GM18507 (cell line): ENCODE results near the gene PML.

ENCODE experiments used
- DNase-seq: peaks from one replicate; pipeline ENCODE4 v3.0.0; 2011; ENCODE audit warnings: low read depth; ENCODE audit not compliant: insufficient read length; ENCODE audit errors: extremely low spot score
- FAIRE-seq: peaks from 2 replicates; lab custom pipeline; 2011; peaks lifted over from hg19 to GRCh38; lab: Jason Lieb, UNC

Gene PML

DNA sequence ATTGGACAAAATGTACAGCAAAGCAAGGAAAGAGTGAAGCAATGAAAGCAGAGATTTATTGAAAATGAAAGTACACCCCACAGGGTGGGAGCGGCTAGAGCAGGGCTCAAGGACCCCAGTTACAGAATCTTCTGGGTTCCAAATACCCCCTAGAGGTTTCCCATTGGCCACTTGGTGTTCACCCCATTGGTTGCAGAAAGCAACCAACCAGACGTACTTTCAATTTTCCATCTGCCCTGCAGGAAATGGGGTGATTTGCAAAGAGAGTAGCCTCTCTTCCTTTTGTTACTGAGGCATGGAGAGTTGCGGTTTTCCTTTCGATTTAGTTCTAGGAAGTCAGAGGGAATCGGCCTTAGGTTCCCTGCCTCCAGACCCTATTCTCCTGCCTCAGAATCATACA, 2.4 kb downstream of the PML start:
- DNase-seq: no peak
- peak; percentile 85 for FAIRE-seq

DNA sequence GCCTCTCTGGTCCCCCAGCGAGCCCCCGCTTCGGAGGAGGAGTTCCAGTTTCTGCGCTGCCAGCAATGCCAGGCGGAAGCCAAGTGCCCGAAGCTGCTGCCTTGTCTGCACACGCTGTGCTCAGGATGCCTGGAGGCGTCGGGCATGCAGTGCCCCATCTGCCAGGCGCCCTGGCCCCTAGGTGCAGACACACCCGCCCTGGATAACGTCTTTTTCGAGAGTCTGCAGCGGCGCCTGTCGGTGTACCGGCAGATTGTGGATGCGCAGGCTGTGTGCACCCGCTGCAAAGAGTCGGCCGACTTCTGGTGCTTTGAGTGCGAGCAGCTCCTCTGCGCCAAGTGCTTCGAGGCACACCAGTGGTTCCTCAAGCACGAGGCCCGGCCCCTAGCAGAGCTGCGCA, 3.5 kb downstream of the PML start:
- FAIRE-seq (no peak), DNase-seq (no peak)

DNA sequence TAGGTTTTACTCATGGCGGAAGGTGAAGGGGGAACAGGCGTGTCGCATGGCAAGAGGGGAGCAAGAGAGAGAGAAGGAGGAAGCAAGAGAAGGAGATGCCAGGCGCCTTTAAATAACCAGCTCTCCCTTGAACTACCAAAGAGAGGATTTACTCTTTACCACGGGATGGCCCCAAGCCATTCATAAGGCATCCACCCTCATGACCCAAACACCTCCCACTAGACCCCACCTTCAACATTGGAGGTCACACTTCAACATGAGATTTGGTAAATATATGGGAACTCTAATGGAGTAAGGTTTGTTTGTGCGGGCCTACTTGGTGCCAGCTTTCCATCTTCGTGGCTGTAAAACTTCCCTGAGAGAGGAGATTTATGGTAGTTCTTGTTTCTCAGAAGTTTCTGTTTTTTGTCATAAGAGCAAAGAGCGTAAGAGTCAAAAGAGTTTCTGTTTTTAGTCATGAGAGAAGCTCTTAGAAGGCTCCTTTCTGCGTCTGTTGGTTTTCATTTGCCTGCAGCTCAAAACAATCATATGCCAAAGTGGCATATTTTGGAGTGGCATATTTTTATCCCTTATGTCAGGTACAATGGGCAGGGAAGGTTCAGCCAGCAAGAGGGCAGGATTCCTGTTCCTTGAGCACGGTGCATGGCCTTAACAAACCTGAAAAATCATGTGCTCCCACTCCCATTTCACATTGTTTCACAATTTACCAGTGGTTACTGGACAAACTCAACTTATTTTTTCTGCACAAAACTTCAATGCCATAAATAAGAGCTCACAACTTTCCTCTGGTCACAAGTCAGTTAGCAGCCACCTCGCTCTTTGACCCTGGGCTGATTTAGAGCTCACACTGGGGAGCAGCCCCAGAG, 12.5 kb downstream of the PML start:
- peak; percentile 38 for FAIRE-seq
- DNase-seq: no peak

DNA sequence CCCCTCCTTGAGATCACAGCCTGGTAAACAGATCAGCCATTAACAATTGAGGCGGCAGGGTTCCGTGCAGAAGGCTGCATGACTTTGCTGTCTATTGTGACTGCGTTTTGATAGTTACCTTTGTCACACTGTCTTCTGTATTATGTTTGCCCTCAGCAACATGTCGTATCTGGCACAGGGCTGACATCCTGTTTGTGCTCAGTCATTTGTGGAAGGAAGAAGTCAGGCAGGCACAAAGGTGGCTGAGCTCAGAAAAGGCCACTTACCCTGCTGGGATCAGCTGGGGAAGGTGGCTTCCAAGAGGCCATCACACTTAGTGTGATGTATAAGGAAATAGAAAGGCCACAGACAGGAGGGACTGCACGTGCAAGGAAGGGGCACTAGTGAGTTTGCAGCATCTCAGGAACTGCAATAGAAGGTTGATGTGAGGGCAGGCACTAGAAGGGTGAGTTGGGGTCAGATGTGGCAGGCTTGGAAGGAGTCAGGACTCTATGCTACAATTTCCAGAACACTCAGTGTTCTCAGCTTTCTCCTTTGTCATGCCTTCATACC, 13.4 kb downstream of the PML start:
- DNase-seq: no peak
- no peak for FAIRE-seq

DNA sequence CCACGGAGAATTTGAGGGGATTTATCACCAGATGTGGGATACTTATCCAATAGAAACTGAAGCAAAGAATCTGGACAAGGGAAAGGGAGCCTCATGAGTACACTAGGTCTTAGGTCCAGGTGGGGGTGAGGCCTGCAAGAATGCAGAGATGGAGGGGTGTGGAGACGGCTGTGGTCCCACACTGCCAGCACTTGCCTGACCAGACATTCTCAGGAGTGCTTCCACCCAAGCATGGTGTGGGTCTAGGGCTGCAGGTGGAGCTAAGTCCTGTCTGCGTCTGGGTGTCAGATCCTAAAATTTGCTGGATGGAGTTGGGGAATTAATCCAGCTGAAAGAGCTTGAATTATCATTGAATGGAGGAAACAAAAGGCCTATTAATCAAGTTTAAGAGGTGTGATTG, 14.4 kb downstream of the PML start:
- FAIRE-seq (no peak), DNase-seq (no peak)

DNA sequence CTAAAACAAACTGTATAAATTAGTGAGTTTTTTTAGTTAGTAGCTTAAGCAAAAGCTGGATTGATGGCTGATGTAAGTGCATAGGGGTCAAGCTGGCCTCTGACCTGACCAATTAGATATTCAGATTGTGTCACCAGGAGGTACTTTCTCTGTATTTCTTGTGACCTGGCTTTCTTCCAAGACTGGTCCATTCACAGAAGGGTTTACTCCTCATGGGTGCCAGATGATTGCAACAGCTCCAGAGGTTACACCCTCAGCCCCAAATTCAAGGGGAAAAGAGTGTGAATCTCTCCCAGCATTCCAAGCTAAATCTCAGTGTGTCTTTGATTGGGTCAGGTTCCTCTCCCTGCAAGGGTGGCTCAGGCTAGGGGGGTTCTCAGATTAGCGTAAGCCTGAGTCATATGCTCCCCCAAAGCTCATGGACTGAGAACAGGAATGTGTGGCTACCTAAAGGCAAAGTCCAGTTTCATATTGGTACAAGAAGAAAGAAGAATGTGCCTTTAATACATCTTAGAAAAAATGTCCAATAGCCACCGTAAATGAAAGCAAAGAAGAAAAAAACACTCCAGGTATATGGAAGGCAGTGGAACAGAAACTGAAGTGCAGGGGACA, 16.5 kb downstream of the PML start:
- DNase-seq (no peak), FAIRE-seq (no peak)

DNA sequence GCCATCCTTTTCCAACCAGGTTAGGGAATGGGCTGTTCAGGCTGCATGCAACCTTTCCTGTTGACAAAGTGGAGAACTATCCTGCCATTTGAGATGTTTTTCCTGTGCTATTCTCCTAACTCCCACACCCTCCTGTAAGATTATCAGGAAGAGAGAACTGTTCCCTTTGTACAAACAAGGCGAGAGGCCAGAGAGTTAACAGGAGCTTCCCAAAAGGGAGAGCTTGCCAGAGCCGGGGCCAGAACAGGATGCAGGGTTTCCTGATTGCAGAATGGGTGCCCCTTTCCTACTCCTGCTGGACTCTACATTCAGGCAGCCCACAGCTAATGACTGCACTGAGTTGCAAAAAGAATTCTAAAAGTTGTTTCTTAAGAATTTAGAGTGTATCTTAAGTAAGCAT, 17.1 kb downstream of the PML start:
- FAIRE-seq (no peak), DNase-seq (no peak)

DNA sequence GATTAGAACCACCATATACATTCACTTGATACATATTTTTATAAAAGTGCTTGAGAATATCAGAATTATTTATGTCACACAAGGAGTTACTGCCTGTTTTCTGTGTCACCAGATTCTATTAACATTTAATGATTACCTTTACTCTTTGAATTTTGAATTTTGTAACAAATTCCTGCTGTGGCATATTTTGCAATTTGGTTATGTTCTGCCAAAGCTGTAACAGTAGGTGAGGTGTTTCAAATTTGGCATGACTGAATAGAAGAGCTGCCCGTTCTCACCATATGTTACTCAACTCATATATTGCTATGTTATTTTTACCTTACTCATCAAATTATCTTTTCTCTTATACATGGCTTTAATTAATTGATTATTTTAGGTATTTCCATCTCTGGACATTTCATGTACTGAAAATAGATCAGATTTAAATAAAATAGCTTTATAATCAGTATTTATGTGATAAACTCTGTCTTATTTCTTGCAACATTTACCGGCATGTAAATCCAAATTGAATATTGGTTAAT, 18.9 kb downstream of the PML start:
- DNase-seq: no peak
- no peak for FAIRE-seq

DNA sequence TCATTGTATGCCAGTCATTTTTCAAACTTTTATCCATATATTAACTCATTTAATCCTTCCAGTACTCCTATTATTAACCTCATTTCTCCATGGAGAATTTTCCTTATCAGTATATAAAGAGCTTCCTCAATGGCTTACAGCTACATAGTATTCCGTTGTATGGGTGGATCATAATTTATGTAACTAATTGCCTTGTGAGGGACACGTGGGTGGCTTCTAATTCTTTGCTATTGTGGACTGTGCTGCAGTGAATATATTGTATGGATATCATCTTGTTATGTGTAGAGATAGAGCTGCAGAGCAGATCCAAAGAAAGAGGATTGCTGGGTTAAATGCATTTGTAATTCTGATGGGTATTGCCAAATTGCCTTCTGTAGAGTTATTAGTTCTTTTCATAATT, 25.2 kb downstream of the PML start:
- FAIRE-seq (no peak), DNase-seq (no peak)

DNA sequence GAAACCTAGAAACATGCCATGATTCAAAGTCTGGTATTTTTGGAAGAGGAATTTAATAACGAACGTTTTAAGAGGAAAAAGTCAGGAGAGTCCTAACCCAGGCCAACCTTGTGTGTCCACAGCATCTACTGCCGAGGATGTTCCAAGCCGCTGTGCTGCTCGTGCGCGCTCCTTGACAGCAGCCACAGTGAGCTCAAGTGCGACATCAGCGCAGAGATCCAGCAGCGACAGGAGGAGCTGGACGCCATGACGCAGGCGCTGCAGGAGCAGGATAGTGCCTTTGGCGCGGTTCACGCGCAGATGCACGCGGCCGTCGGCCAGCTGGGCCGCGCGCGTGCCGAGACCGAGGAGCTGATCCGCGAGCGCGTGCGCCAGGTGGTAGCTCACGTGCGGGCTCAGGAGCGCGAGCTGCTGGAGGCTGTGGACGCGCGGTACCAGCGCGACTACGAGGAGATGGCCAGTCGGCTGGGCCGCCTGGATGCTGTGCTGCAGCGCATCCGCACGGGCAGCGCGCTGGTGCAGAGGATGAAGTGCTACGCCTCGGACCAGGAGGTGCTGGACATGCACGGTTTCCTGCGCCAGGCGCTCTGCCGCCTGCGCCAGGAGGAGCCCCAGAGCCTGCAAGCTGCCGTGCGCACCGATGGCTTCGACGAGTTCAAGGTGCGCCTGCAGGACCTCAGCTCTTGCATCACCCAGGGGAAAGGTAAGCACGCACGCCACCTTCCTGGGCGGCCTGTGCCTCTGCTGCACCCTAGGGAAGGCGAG, 28.4 kb downstream of the PML start:
- no peak for DNase-seq
- no peak for FAIRE-seq

DNA sequence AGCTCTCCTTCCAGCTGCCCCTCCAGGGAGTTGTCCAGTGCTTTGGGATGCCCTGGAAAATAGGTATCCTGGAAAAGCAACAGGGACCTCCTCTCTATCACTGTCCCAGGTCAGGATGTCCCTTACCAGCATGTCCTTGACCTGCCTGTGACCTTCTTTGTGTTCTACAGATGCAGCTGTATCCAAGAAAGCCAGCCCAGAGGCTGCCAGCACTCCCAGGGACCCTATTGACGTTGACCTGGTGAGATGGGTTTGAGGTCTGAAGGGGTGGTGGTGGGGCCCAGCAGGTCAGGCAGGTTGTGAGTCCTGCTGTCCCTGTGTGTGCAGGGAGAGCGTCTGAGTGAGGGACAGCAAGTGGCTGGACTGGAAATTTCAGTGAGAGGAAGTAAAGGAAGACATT, 30.2 kb downstream of the PML start:
- no peak for FAIRE-seq
- DNase-seq: no peak

DNA sequence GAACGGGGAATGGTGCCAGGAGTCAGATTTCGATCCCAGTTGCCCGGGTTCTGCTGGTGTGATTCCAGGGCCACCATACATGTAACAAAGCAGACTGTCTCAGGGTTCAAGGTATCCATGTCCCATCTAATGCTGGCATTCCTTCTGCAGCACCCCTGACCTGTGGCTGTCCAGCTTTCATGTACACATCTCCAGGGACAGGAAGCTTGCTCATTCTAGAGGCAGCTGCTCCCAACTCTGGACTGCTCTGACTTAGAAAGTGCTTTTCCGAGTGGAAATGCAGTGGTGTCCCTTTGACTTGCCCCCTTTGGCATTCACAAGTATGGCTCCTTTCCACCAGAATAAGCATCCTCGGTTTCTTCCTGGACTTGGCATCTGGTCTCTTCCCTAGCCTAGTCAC, 30.9 kb downstream of the PML start:
- FAIRE-seq (no peak), DNase-seq (no peak)

DNA sequence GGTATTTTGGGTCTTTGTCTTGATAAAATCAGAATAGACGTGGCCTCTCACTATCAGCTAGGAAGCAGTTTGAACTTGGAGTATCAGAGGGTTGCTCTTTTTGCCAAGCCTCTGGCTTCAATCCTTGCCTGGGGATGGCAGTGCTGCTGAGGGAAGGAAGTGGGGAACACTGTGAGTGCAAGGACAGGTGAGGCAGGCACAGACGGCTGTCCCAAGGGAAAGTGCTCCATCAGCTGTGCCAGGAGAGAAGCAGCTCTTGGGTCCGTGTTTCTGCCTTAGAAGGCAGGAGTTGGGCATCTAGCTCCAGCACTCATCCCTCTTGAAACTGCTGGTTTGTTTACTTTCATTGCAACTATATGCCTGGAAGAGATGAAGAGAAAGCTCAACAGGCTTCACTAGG, 33.2 kb downstream of the PML start:
- FAIRE-seq: no peak
- no peak for DNase-seq

DNA sequence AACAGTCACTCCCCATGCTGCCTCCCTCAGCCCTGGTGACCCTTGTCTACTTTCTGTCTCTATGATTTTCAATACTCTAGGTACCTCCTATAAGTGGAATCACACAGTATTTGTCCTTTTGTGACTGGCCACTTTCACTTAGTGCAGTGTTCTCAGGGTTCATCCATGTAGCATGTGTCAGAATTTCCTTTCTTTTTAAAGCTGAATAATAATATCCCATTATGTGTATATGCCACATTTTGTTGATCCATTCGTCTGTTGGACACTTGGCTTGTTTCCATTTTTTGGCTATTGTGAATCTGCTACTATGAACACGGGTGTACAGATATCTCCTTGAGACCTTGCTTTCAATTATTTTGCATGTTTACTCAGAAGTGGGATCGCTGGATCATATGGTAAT, 34.1 kb downstream of the PML start:
- no peak for FAIRE-seq
- no peak for DNase-seq

DNA sequence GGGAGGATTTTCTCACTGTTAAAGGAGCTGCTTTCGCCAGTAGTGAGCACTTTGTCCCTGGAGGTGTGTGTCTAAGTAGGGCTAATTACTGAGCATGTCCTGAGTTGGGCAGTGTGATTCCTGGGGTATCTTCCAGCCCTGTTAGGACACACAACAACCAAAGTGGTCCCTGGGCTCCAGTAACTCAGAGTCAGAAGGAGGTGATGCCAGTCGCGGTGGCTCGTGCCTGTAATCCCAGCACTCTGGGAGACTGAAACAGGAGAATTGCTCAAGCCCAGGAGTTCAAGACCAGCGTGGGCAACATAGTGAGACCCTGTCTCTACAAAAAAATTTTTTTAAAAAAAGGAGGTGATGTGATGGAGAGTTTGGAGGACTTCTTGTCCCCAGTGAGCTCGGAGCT, 37.5 kb downstream of the PML start:
- FAIRE-seq (no peak), DNase-seq (no peak)

DNA sequence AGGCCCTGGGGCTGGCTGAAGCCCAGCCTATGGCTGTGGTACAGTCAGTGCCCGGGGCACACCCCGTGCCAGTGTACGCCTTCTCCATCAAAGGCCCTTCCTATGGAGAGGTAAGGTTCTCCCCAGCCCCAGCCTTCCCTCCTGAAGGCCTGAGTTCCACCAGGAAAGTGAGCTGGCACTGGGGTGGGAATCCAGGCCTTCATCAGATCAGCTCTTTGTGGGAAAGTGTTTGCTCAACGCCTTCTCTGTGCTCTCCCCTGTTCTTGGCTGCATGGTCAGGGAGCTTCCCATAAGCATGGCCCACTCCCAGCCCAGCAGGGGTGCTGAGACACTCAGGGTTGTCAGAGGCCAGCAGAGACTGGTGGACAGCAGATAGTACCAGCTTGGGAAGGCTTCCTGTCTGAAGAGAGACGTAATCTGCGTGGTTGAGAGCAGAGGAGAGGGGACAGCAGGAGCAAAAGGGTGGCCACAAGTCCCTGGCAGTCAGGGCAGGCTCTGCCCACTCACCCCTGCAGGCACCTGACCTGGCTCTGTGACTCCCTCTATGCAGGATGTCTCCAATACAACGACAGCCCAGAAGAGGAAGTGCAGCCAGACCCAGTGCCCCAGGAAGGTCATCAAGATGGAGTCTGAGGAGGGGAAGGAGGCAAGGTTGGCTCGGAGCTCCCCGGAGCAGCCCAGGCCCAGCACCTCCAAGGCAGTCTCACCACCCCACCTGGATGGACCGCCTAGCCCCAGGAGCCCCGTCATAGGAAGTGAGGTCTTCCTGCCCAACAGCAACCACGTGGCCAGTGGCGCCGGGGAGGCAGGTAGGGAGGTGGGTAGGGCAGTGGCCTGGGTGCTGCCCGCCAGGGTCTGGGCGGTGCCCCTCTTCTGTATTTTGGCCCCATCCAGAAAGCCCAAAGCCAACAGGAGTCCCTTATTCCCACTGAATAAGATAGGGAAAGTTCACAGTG, 38.4 kb downstream of the PML start:
- DNase-seq (no peak), FAIRE-seq (no peak)

DNA sequence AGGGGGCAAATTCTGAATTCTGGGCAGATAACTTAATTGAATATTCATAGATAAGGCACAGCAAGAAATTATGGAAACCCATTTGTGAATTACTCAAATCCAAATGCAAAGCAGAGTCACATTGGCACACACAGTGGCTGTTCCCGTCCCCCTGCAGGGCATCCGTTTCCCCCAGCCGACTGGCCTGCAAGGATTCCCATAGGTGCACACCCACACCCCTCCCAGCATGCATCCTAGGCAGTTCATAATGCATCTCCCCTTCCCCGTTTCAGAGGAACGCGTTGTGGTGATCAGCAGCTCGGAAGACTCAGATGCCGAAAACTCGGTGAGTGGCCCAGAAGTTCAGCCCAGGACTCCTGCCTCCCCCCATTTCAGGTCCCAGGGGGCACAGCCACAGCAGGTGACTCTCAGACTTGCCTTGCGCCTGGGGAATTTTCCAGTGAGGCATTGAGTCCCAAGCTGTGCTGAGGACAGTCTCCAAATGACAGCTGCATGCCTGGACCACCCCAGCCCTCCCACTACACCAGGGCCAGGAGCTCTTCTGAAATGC, 39.8 kb downstream of the PML start:
- no peak for FAIRE-seq
- DNase-seq: no peak

DNA sequence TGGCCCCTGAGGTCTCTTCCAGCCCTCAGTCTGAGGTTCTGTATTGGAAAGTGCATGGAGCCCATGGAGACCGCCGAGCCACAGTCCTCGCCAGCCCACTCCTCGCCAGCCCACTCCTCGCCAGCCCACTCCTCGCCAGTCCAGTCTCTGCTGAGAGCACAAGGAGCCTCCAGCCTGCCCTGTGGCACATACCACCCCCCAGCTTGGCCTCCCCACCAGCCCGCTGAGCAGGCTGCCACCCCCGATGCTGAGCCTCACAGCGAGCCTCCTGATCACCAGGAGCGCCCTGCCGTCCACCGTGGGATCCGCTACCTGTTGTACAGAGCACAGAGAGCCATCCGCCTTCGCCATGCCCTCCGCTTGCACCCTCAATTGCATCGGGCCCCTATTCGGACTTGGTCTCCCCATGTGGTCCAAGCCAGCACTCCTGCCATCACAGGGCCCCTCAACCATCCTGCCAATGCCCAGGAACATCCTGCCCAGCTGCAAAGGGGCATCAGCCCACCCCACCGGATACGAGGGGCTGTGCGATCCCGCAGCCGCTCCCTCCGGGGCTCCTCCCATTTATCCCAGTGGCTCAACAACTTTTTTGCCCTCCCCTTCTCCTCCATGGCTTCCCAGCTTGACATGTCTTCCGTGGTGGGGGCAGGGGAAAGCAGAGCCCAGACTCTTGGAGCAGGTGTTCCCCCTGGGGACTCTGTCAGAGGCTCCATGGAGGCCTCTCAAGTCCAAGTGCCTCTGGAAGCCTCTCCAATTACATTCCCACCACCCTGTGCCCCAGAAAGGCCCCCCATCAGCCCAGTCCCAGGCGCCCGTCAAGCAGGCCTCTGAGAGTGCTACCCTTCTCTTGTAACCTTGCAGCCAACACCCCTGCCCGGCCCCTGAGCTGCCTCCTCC, 40.9 kb downstream of the PML start:
- no peak for DNase-seq

More for the DNA sequence above, 40.9 kb downstream of the PML start:
- no peak for FAIRE-seq
